Spleen (tissue), 11 donors: ENCODE measurements around the gene TMEM127. TPM values are rescaled to one million over a fixed set of nuclear protein-coding genes. Genes with fewer than 3 reads are reported as not detected.
A peak's percentile ranks its signal among the peaks of the same experiment; 100 is the strongest.

Source experiments
- DNase-seq: peaks from one replicate; pipeline ENCODE4 v3.0.0-alpha.2; 2020
- H3K27ac ChIP-seq, 8 donors: fragments of 200-600 bp; sonication (generic) in 7 of 8; 1 replicate in 4 of 8; 2 replicates in 4 of 8; pipeline versions ENCODE4 v1.5.0 to v1.8.0; 2016 to 2021; ENCODE audit warnings: inconsistent platforms in 4 of 8, mild to moderate bottlenecking in 4 of 8, moderate library complexity in 1 of 8
- H3K27me3 ChIP-seq, 7 donors: fragments of 200-600 bp; sonication (generic) in 6 of 7; replicated peaks in 1 of 7; 1 replicate in 4 of 7; 2 replicates in 3 of 7; pipeline versions ENCODE4 v1.5.0 to v1.8.0; 2016 to 2021; ENCODE audit warnings: inconsistent platforms in 3 of 7, mild to moderate bottlenecking in 1 of 7
- H3K36me3 ChIP-seq, 6 donors: fragments of 200-600 bp; sonication (generic) in 5 of 6; 1 replicate in 4 of 6; 2 replicates in 2 of 6; pipeline versions ENCODE4 v1.5.0 to v1.8.0; 2016 to 2021; ENCODE audit warnings: inconsistent platforms in 2 of 6
- H3K4me1 ChIP-seq, 6 donors: fragments of 200-600 bp; sonication (generic) in 5 of 6; 1 replicate in 3 of 6; 2 replicates in 3 of 6; pipeline versions ENCODE4 v1.5.0 to v1.8.0; 2016 to 2021; ENCODE audit warnings: inconsistent platforms in 3 of 6
- H3K4me3 ChIP-seq, 8 donors: fragments of 200-600 bp; sonication (generic) in 7 of 8; 1 replicate in 4 of 8; 2 replicates in 4 of 8; pipeline versions ENCODE4 v1.5.0 to v1.8.0; 2016 to 2021; ENCODE audit warnings: inconsistent platforms in 4 of 8, mild to moderate bottlenecking in 4 of 8, moderate library complexity in 2 of 8
- H3K9me3 ChIP-seq, 8 donors: fragments of 200-600 bp; sonication (generic) in 7 of 8; 1 replicate in 4 of 8; 2 replicates in 4 of 8; pipeline versions ENCODE4 v1.5.0 to v1.8.0; 2016 to 2021; ENCODE audit warnings: inconsistent platforms in 4 of 8
- CTCF ChIP-seq, 11 experiments: fragments of 200-600 bp in 7 of 11; fragments of 450-650 bp in 4 of 11; sonication (generic) in 4 of 11; IDR thresholded peaks in 8 of 11; conservative IDR thresholded peaks in 3 of 11; 1 replicate in 7 of 11; 2 replicates in 4 of 11; pipeline versions ENCODE4 v1.4.0 to v1.8.0; 2016 to 2021; ENCODE audit warnings: antibody characterized with exemption in 11 of 11, inconsistent platforms in 4 of 11, mild to moderate bottlenecking in 1 of 11
- POLR2A ChIP-seq, 3 donors: fragments of 450-650 bp; IDR thresholded peaks; one replicate each; pipeline ENCODE4 v1.5.1; 2017; ENCODE audit warnings: antibody characterized with exemption in 3 of 3, mild to moderate bottlenecking in 1 of 3
- POLR2AphosphoS5 ChIP-seq, 3 donors: sonication (generic); formaldehyde crosslinking; IDR thresholded peaks; one replicate each; pipeline ENCODE4 v1.5.1; 2017; ENCODE audit warnings: antibody characterized with exemption in 3 of 3
- WGBS, 5 donors: extraction: QIAGEN DNeasy Blood & Tissue Kit in 3 of 5; methylation state at CpG; one replicate each; pipeline versions ENCODE4 v1.1.5 to v1.1.7; 2013 to 2018; 5-methylcytosine and 5-hydroxymethylcytosine counted together
- intact Hi-C: fragments of 100-400 bp; cut with DNase I; formaldehyde crosslinking; loops from one replicate; pipeline ENCODE4 v1.15.0; 2023; ENCODE audit warnings: low total_unique reads
- polyA plus RNA-seq, 3 donors: library from polyadenylated mRNA; stranded (reverse); fragments of 200-250 nt; gene quantifications; one replicate each; pipeline ENCODE4 v1.2.1, GENCODE V29; 2013
- total RNA-seq, 7 donors: library from RNA; depleted of rRNA in 3 of 7; stranded (reverse); fragments of >200 nt in 3 of 7; fragmentation: NEBNext Ultra II Directional in 4 of 7; extraction: Animal tissue kit (Norgen Biotek cat#: 25700) in 4 of 7; gene quantifications; one replicate each; pipeline versions ENCODE4 v1.1.0 to v1.2.1, GENCODE V29; 2016 to 2021
- donor health status: healthy with polysubstance abuse.
- donor health status: DM: no; HTN: no; CAD: no; lungs with moderate emphysema.
- donor health status: DM: no; HTN: no; CAD: no.
- donor health status: Bipolar disorder and iron deficiency.
- donor health status: healthy.
- donor health status: DM: no; HTN: no; CAD: no.
- donor health status: DM: yes; HTN: yes; CAD: no.

Gene TMEM127
- total and polyA plus RNA-seq, 10 donors, result 7.5 to 83.3 (median 65.1) TPM

- DNase-seq, result no peak
- intact Hi-C loops, result no loop called here
- 84 to 94% (median 91%) methylated on average over 3 of the region's 3 CpGs for WGBS, 5 donors
- no peak overlapping the region for H3K27ac ChIP-seq
- no peak overlapping the region for H3K4me3 ChIP-seq
- H3K36me3 ChIP-seq, result peaks cover 0 to 98% (median 91%) of the 10 kb centered on the region in 6 donors
- no peak for TF ChIP-seq CTCF (IDR thresholded peaks at IDR 0.05 in 8 of 11, conservative IDR thresholded peaks at IDR 0.05 in 3 of 11)
- TF ChIP-seq POLR2A (IDR thresholded peaks at IDR 0.05), result no peak
- peaks cover 7 to 17% (median 11%) of the 10 kb centered on the region in 6 donors for H3K4me1 ChIP-seq
- H3K27me3 ChIP-seq, result no peaks in the 10 kb centered on the region
- no peaks in the 10 kb centered on the region for H3K9me3 ChIP-seq
These were observed 6.2 kb upstream of the TMEM127 start for GRCh38 chr2:96271995-96272394.

GRCh38 chr2:96267159-96267971 is 1.6 kb upstream of the TMEM127 start:
- Histone ChIP-seq H3K36me3 (peaks cover 0 to 71% (median 51%) of the 10 kb centered on the region in 6 donors), H3K27ac (peak overlapping the region in 5 of 8 donors; percentile 7 to 99 (median 95)), H3K4me1 (peaks cover 30 to 52% (median 43%) of the 10 kb centered on the region in 6 donors), H3K9me3 (no peaks in the 10 kb centered on the region), H3K27me3 (no peaks in the 10 kb centered on the region), H3K4me3 (peak overlapping the region; percentile 83 to 98 (median 93))
- TF ChIP-seq POLR2A (IDR thresholded peaks at IDR 0.05) (no peak), POLR2AphosphoS5 (IDR thresholded peaks at IDR 0.05) (no peak), CTCF (IDR thresholded peaks at IDR 0.05 in 8 of 11, conservative IDR thresholded peaks at IDR 0.05 in 3 of 11) (peak in 6 of 11 experiments; percentile 6 to 39 (median 12))
- 65 to 76% (median 74%) methylated on average over 10 to 12 of the region's 12 CpGs for WGBS, 5 donors
- intact Hi-C loops, result loop anchor here (5.0 kb wide), 1 partner anchor 60 kb away; the partner anchor contains the start of gene STARD7
- peak; percentile 89 for DNase-seq

- no peak for DNase-seq
- no peaks in the 10 kb centered on the region for H3K27me3 ChIP-seq
- no peak for TF ChIP-seq CTCF (IDR thresholded peaks at IDR 0.05 in 8 of 11, conservative IDR thresholded peaks at IDR 0.05 in 3 of 11)
- H3K27ac ChIP-seq, result peak overlapping the region; percentile 75 to 99 (median 94)
- 1% methylated on average over 32 to 49 of the region's 49 CpGs for WGBS, 5 donors
- peak overlapping the region; percentile 83 to 98 (median 93) for H3K4me3 ChIP-seq
- intact Hi-C loops, result loop anchor here (5.0 kb wide), 1 partner anchor 58 kb away; the partner anchor contains the start of gene STARD7
- peaks cover 0 to 66% (median 37%) of the 10 kb centered on the region in 6 donors for H3K36me3 ChIP-seq
- H3K4me1 ChIP-seq, result peaks cover 44 to 72% (median 63%) of the 10 kb centered on the region in 6 donors
- H3K9me3 ChIP-seq, result no peaks in the 10 kb centered on the region
These were observed 403 bp downstream of the TMEM127 start for GRCh38 chr2:96265349-96265839.
